Endothelial cell (in vitro differentiated cells): ENCODE data around the gene NYAP1. TPM values are rescaled to one million over a fixed set of nuclear protein-coding genes. Genes with fewer than 3 reads are reported as not detected.
"Not testable (repeated sequence)": the region's sequence is repeated elsewhere in the genome, so short reads cannot be mapped to it uniquely, and the experiment has no call there.

ENCODE experiments used
- DNase-seq: peaks from one replicate; pipeline ENCODE4 v3.0.0; 2021; ENCODE audit warnings: low spot score
- H3K27ac Mint-ChIP-seq: one replicate; pipeline ENCODE4 v1.8.0; 2021; ENCODE audit warnings: mixed read lengths, inconsistent platforms; ENCODE audit not compliant: unreplicated experiment
- H3K27me3 Mint-ChIP-seq: one replicate; pipeline ENCODE4 v1.8.0; 2021; ENCODE audit warnings: mild to moderate bottlenecking, moderate library complexity, mixed read lengths, inconsistent platforms; ENCODE audit not compliant: unreplicated experiment
- H3K36me3 Mint-ChIP-seq: one replicate; pipeline ENCODE4 v1.8.0; 2021; ENCODE audit warnings: mild to moderate bottlenecking, low read depth, mixed read lengths, inconsistent platforms; ENCODE audit not compliant: unreplicated experiment
- H3K4me1 Mint-ChIP-seq: one replicate; pipeline ENCODE4 v1.8.0; 2021; ENCODE audit warnings: mild to moderate bottlenecking, mixed read lengths, inconsistent platforms; ENCODE audit not compliant: unreplicated experiment
- H3K4me3 Mint-ChIP-seq: one replicate; pipeline ENCODE4 v1.8.0; 2021; ENCODE audit warnings: mild to moderate bottlenecking, mixed read lengths, inconsistent platforms; ENCODE audit not compliant: unreplicated experiment
- H3K9me3 Mint-ChIP-seq: one replicate; pipeline ENCODE4 v1.8.0; 2021; ENCODE audit warnings: mixed read lengths, inconsistent platforms; ENCODE audit not compliant: unreplicated experiment
- CTCF ChIP-seq: fragments of 200-600 bp; sonication (generic); IDR thresholded peaks from one replicate; pipeline ENCODE4 v1.5.0; 2021; ENCODE audit warnings: antibody characterized with exemption; ENCODE audit not compliant: unreplicated experiment
- total RNA-seq: library from RNA; stranded (reverse); fragmentation: NEBNext Ultra II Directional; extraction: Animal tissue kit (Norgen Biotek cat#: 25700); gene quantifications from one replicate; pipeline ENCODE4 v1.2.1, GENCODE V29; 2021; ENCODE audit not compliant: unreplicated experiment

NYAP1 gene
- total RNA-seq, 1 donor from 2014 or later: 2.2 TPM

GRCh38 chr7:100539436-100540006 is 55.8 kb downstream of the NYAP1 start:
- no peaks in the 10 kb centered on the region for H3K9me3 Mint-ChIP-seq
- peaks cover 30% of the 10 kb centered on the region for H3K4me1 Mint-ChIP-seq
- H3K36me3 Mint-ChIP-seq: peaks cover 6% of the 10 kb centered on the region
- peak overlapping the region; percentile 94 for H3K4me3 Mint-ChIP-seq
- TF ChIP-seq CTCF: no peak
- no peak for DNase-seq
- peaks cover 7% of the 10 kb centered on the region for H3K27me3 Mint-ChIP-seq
- no peak overlapping the region for H3K27ac Mint-ChIP-seq

GRCh38 chr7:100540073-100540723 is 56.5 kb downstream of the NYAP1 start:
- H3K36me3 Mint-ChIP-seq: peaks cover 8% of the 10 kb centered on the region
- no peaks in the 10 kb centered on the region for H3K9me3 Mint-ChIP-seq
- peaks cover 36% of the 10 kb centered on the region for H3K4me1 Mint-ChIP-seq
- DNase-seq: no peak
- peak overlapping the region; percentile 93 for H3K4me3 Mint-ChIP-seq
- H3K27ac Mint-ChIP-seq: no peak overlapping the region
- TF ChIP-seq CTCF: no peak
- H3K27me3 Mint-ChIP-seq: peaks cover 7% of the 10 kb centered on the region

GRCh38 chr7:100541309-100541708 is 57.6 kb downstream of the NYAP1 start:
- not testable (repeated sequence) for H3K27ac Mint-ChIP-seq, DNase-seq, H3K9me3 Mint-ChIP-seq, H3K36me3 Mint-ChIP-seq, H3K27me3 Mint-ChIP-seq
- Mint-ChIP-seq H3K4me1 (peaks cover 47% of the 10 kb centered on the region), H3K4me3 (peak overlapping the region; percentile 48)

GRCh38 chr7:100543586-100543985 is 59.9 kb downstream of the NYAP1 start:
- H3K4me1 Mint-ChIP-seq: peaks cover 65% of the 10 kb centered on the region
- H3K9me3 Mint-ChIP-seq: no peaks in the 10 kb centered on the region
- no peak overlapping the region for H3K27ac Mint-ChIP-seq
- peak overlapping the region; percentile 48 for H3K4me3 Mint-ChIP-seq
- H3K36me3 Mint-ChIP-seq: peaks cover 8% of the 10 kb centered on the region
- TF ChIP-seq CTCF: no peak
- H3K27me3 Mint-ChIP-seq: peaks cover 8% of the 10 kb centered on the region
- no peak for DNase-seq

GRCh38 chr7:100544386-100544785 is 60.7 kb downstream of the NYAP1 start:
- DNase-seq: no peak
- peaks cover 70% of the 10 kb centered on the region for H3K4me1 Mint-ChIP-seq
- peaks cover 6% of the 10 kb centered on the region for H3K27me3 Mint-ChIP-seq
- H3K36me3 Mint-ChIP-seq: peaks cover 8% of the 10 kb centered on the region
- no peaks in the 10 kb centered on the region for H3K9me3 Mint-ChIP-seq
- no peak for TF ChIP-seq CTCF
- no peak overlapping the region for H3K4me3 Mint-ChIP-seq
- H3K27ac Mint-ChIP-seq: peak overlapping the region; percentile 81

Other genes starting within 250 kb of the NYAP1 start
- not detected for gene SPDYE3, start 176.2 kb upstream of the NYAP1 start, total RNA-seq
- 40.1 TPM for gene PILRB, start 125.8 kb upstream of the NYAP1 start, total RNA-seq
- gene PILRA, start 110.4 kb upstream of the NYAP1 start, total RNA-seq: 4.2 TPM
- 2.2 TPM for gene ZCWPW1, start 55.2 kb upstream of the NYAP1 start, total RNA-seq
- 30.5 TPM for gene MEPCE, start 54.1 kb upstream of the NYAP1 start, total RNA-seq
- 27.3 TPM for gene PPP1R35, start 47.4 kb upstream of the NYAP1 start, total RNA-seq
- gene SPACDR, start 19.7 kb upstream of the NYAP1 start, total RNA-seq: 4.3 TPM
- gene TSC22D4, start 4.7 kb upstream of the NYAP1 start, total RNA-seq: 94.3 TPM
- 48.6 TPM for gene AGFG2, start 55.3 kb downstream of the NYAP1 start, total RNA-seq
- 2.6 TPM for gene SAP25, start 90.0 kb downstream of the NYAP1 start, total RNA-seq
- gene LRCH4, start 102.2 kb downstream of the NYAP1 start, total RNA-seq: 89.7 TPM
- gene FBXO24, start 102.4 kb downstream of the NYAP1 start, total RNA-seq: 1.3 TPM
- gene PCOLCE, start 118.4 kb downstream of the NYAP1 start, total RNA-seq: 4.4 TPM
- gene MOSPD3, start 128.6 kb downstream of the NYAP1 start, total RNA-seq: 31.7 TPM
- 1.0 TPM for gene TFR2, start 157.6 kb downstream of the NYAP1 start, total RNA-seq
- not detected for gene ACTL6B, start 172.5 kb downstream of the NYAP1 start, total RNA-seq
- gene GNB2, start 189.8 kb downstream of the NYAP1 start, total RNA-seq: 336 TPM
- gene GIGYF1, start 210.3 kb downstream of the NYAP1 start, total RNA-seq: 70.6 TPM
- 30.6 TPM for gene POP7, start 222.2 kb downstream of the NYAP1 start, total RNA-seq
- gene EPO, start 236.5 kb downstream of the NYAP1 start, total RNA-seq: 0.33 TPM
- 0.05 TPM for gene ZAN, start 249.7 kb downstream of the NYAP1 start, total RNA-seq